GM23338 (cell line): ENCODE data around the gene ETFA. TPM values are rescaled to one million over a fixed set of nuclear protein-coding genes. Genes with fewer than 3 reads are reported as not detected.

ENCODE experiments used
- ATAC-seq: fragments of 200-7000 bp; cut with Tn5 transposase; 3 replicates; pipeline ENCODE4 v1.9.1; 2020
- DNase-seq: peaks from one replicate; pipeline ENCODE4 v3.0.0-alpha.2; 2015; ENCODE audit warnings: low spot score
- H2AFZ ChIP-seq: fragments of 200-600 bp; sonication (generic); 2 replicates; pipeline ENCODE4 v1.8.0; 2016; ENCODE audit warnings: antibody characterized with exemption, mild to moderate bottlenecking, moderate library complexity
- H3F3A ChIP-seq: fragments of 200-600 bp; sonication (generic); replicated peaks from 2 replicates; pipeline ENCODE4 v1.8.0; 2017; ENCODE audit warnings: antibody characterized with exemption, mixed run types, low read depth
- H3K27ac ChIP-seq: fragments of 200-600 bp; sonication (generic); 2 replicates; pipeline ENCODE4 v1.6.1; 2016; ENCODE audit warnings: low read depth
- H3K27me3 ChIP-seq: fragments of 200-600 bp; sonication (generic); 2 replicates; pipeline ENCODE4 v1.8.0; 2016; ENCODE audit warnings: mild to moderate bottlenecking, mixed run types, moderate library complexity; ENCODE audit not compliant: insufficient read depth
- H3K36me3 ChIP-seq: fragments of 200-600 bp; sonication (generic); 2 replicates; pipeline ENCODE4 v1.8.0; 2016; ENCODE audit warnings: mild to moderate bottlenecking; ENCODE audit not compliant: insufficient read depth
- H3K4me1 ChIP-seq: fragments of 200-600 bp; sonication (generic); 2 replicates; pipeline ENCODE4 v1.8.0; 2016; ENCODE audit warnings: mild to moderate bottlenecking, moderate library complexity; ENCODE audit not compliant: insufficient read depth
- H3K4me2 ChIP-seq: fragments of 200-600 bp; sonication (generic); 2 replicates; pipeline ENCODE4 v1.7.1; 2017; ENCODE audit warnings: mixed run types
- H3K4me3 ChIP-seq: fragments of 200-600 bp; sonication (generic); 2 replicates; pipeline ENCODE4 v1.6.1; 2016; ENCODE audit warnings: mixed run types
- H3K79me2 ChIP-seq: fragments of 200-600 bp; sonication (generic); replicated peaks from 2 replicates; pipeline ENCODE4 v1.8.0; 2017; ENCODE audit warnings: mild to moderate bottlenecking; ENCODE audit not compliant: insufficient read depth
- H3K9me2 ChIP-seq: fragments of 200-600 bp; sonication (generic); 2 replicates; pipeline ENCODE4 v1.8.0; 2017; ENCODE audit not compliant: insufficient read depth
- H4K20me1 ChIP-seq: fragments of 200-600 bp; sonication (generic); replicated peaks from 2 replicates; pipeline ENCODE4 v1.8.0; 2017; ENCODE audit warnings: mild to moderate bottlenecking; ENCODE audit not compliant: insufficient read depth
- H3K27ac Mint-ChIP-seq: 2 replicates; pipeline ENCODE4 v1.8.0; 2020; ENCODE audit warnings: inconsistent platforms, mild to moderate bottlenecking, moderate library complexity, mixed read lengths
- H3K27me3 Mint-ChIP-seq: 3 replicates; pipeline ENCODE4 v1.8.0; 2022; ENCODE audit warnings: low read depth, mild to moderate bottlenecking, moderate library complexity, mixed read lengths, inconsistent platforms; ENCODE audit not compliant: insufficient read depth, poor library complexity
- H3K36me3 Mint-ChIP-seq: 3 replicates; pipeline ENCODE4 v1.8.0; 2021; ENCODE audit warnings: low read depth, mild to moderate bottlenecking, inconsistent platforms, moderate library complexity, mixed read lengths
- H3K4me1 Mint-ChIP-seq: 3 replicates; pipeline ENCODE4 v1.8.0; 2020; ENCODE audit warnings: mild to moderate bottlenecking, inconsistent platforms, mixed read lengths
- H3K4me3 Mint-ChIP-seq: 3 replicates; pipeline ENCODE4 v1.8.0; 2021; ENCODE audit warnings: moderate library complexity, mild to moderate bottlenecking, inconsistent platforms, mixed read lengths
- H3K9me3 Mint-ChIP-seq: 3 replicates; pipeline ENCODE4 v1.8.0; 2020; ENCODE audit warnings: moderate library complexity, mild to moderate bottlenecking, inconsistent platforms, mixed read lengths
- CREB1 ChIP-seq: fragments of 250-450 bp; sonication (Bioruptor Pico); IDR thresholded peaks from 2 replicates; pipeline ENCODE4 v1.5.0; 2020; ENCODE audit warnings: low read depth, mild to moderate bottlenecking, moderate library complexity
- POLR2AphosphoS5 ChIP-seq: IDR thresholded peaks from 2 replicates; pipeline ENCODE4 v1.6.1; 2016; ENCODE audit warnings: antibody characterized with exemption, low read depth
- polyA plus RNA-seq: library from polyadenylated mRNA; unstranded; fragments of >200 nt; fragmentation: Nextera tagmentation; extraction: Ambion mirVana; gene quantifications from 2 replicates; pipeline ENCODE4 v1.2.1, GENCODE V29; 2016
- total RNA-seq: library from RNA; depleted of rRNA; stranded (reverse); fragments of >200 nt; shearing (Covaris generic); gene quantifications from 2 replicates; pipeline ENCODE4 v1.2.3, GENCODE V29; 2014
- TF ChIP-seq, protein P1 (sequence below): IDR thresholded peaks from 2 replicates; pipeline ENCODE4 v1.6.1; 2016; ENCODE audit warnings: antibody characterized with exemption
- TF ChIP-seq, protein P2 (sequence below): fragments of 250-450 bp; sonication (Bioruptor Pico); IDR thresholded peaks from 2 replicates; pipeline ENCODE4 v1.5.0; 2020; ENCODE audit warnings: mild to moderate bottlenecking, moderate library complexity

ETFA gene
- total and polyA plus RNA-seq, 2 experiments from 2014 or later, result 52.9 to 69.1 TPM

DNA sequence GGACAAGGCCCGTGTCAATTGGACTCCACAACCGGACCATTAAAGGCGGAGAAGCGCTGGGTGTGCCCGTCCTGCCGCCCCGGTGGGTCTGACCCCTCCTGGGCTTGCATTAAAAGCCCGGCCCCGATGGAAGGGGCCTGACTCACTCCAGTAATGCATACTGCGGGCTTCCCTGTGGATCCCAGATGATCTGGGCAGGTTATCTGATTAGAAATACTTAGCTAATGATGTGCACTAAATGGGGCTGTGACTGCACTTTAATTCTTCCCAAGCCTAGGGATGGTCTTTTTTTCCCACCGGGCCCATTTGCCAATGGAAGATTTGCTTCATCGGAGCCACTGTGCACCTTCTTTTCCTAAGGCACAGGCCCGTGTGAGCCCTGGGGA is 126.6 kb downstream of the ETFA start:
- H3K4me1 ChIP-seq, result no peaks in the 10 kb centered on the region
- no peak for DNase-seq
- ATAC-seq, result no peak

More for the DNA sequence above, 126.6 kb downstream of the ETFA start:
- Mint-ChIP-seq H3K9me3 (peaks cover 2% of the 10 kb centered on the region; the same call in 2 of the 3 replicates), H3K27ac (no peak overlapping the region), H3K27me3 (peaks cover 12% of the 10 kb centered on the region), H3K4me3 (no peak overlapping the region), H3K36me3 (no peaks in the 10 kb centered on the region), H3K4me1 (peaks cover 6% of the 10 kb centered on the region)
- Histone ChIP-seq H3K79me2 (no peaks in the 10 kb centered on the region), H3F3A (no peaks in the 10 kb centered on the region), H3K4me3 (no peak overlapping the region), H3K27me3 (no peaks in the 10 kb centered on the region), H2AFZ (no peak overlapping the region), H3K36me3 (no peaks in the 10 kb centered on the region), H4K20me1 (no peaks in the 10 kb centered on the region), H3K4me2 (no peak overlapping the region), H3K27ac (no peak overlapping the region), H3K9me2 (no peaks in the 10 kb centered on the region)
- TF ChIP-seq CREB1 (CRISPR knock-in tag) (no peak), POLR2AphosphoS5 (no peak)
- TF ChIP-seq, protein P1, sequence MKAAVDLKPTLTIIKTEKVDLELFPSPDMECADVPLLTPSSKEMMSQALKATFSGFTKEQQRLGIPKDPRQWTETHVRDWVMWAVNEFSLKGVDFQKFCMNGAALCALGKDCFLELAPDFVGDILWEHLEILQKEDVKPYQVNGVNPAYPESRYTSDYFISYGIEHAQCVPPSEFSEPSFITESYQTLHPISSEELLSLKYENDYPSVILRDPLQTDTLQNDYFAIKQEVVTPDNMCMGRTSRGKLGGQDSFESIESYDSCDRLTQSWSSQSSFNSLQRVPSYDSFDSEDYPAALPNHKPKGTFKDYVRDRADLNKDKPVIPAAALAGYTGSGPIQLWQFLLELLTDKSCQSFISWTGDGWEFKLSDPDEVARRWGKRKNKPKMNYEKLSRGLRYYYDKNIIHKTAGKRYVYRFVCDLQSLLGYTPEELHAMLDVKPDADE, result no peak
- TF ChIP-seq, protein P2, sequence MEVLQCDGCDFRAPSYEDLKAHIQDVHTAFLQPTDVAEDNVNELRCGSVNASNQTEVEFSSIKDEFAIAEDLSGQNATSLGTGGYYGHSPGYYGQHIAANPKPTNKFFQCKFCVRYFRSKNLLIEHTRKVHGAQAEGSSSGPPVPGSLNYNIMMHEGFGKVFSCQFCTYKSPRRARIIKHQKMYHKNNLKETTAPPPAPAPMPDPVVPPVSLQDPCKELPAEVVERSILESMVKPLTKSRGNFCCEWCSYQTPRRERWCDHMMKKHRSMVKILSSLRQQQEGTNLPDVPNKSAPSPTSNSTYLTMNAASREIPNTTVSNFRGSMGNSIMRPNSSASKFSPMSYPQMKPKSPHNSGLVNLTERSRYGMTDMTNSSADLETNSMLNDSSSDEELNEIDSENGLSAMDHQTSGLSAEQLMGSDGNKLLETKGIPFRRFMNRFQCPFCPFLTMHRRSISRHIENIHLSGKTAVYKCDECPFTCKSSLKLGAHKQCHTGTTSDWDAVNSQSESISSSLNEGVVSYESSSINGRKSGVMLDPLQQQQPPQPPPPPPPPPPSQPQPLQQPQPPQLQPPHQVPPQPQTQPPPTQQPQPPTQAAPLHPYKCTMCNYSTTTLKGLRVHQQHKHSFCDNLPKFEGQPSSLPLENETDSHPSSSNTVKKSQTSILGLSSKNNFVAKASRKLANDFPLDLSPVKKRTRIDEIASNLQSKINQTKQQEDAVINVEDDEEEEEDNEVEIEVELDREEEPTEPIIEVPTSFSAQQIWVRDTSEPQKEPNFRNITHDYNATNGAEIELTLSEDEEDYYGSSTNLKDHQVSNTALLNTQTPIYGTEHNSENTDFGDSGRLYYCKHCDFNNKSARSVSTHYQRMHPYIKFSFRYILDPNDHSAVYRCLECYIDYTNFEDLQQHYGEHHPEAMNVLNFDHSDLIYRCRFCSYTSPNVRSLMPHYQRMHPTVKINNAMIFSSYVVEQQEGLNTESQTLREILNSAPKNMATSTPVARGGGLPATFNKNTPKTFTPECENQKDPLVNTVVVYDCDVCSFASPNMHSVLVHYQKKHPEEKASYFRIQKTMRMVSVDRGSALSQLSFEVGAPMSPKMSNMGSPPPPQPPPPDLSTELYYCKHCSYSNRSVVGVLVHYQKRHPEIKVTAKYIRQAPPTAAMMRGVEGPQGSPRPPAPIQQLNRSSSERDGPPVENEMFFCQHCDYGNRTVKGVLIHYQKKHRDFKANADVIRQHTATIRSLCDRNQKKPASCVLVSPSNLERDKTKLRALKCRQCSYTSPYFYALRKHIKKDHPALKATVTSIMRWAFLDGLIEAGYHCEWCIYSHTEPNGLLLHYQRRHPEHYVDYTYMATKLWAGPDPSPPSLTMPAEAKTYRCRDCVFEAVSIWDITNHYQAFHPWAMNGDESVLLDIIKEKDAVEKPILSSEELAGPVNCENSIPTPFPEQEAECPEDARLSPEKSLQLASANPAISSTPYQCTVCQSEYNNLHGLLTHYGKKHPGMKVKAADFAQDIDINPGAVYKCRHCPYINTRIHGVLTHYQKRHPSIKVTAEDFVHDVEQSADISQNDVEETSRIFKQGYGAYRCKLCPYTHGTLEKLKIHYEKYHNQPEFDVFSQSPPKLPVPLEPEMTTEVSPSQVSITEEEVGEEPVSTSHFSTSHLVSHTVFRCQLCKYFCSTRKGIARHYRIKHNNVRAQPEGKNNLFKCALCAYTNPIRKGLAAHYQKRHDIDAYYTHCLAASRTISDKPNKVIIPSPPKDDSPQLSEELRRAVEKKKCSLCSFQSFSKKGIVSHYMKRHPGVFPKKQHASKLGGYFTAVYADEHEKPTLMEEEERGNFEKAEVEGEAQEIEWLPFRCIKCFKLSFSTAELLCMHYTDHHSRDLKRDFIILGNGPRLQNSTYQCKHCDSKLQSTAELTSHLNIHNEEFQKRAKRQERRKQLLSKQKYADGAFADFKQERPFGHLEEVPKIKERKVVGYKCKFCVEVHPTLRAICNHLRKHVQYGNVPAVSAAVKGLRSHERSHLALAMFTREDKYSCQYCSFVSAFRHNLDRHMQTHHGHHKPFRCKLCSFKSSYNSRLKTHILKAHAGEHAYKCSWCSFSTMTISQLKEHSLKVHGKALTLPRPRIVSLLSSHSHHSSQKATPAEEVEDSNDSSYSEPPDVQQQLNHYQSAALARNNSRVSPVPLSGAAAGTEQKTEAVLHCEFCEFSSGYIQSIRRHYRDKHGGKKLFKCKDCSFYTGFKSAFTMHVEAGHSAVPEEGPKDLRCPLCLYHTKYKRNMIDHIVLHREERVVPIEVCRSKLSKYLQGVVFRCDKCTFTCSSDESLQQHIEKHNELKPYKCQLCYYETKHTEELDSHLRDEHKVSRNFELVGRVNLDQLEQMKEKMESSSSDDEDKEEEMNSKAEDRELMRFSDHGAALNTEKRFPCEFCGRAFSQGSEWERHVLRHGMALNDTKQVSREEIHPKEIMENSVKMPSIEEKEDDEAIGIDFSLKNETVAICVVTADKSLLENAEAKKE (CRISPR knock-in tag), result no peak
